Measurements from ENCODE around the gene SLIT1.
"Not testable (repeated sequence)": the region's sequence is repeated elsewhere in the genome, so short reads cannot be mapped to it uniquely, and the experiment has no call there.

DNA sequence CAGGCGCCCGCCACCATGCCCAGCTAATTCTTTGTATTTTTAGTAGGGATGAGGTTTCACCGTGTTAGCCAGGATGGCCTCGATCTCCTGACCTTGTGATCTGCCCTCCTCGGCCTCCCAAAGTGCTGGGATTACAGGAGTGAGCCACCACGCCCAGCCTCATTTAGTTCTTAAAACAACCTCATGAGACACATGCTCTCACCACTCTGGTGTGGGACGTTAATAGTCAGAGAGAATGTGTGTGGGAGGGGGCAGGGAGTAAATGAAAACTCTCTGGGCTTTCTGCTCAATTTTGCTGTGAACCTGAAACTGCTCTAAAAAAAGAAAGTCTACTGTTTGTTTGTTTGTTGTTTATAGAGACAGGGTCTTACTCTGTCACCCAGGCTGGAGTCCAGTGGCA is 103.2 kb downstream of the SLIT1 start:
- TF ChIP-seq CTCF (IDR thresholded peaks at IDR 0.05; ENCODE audit: poor library complexity, severe bottlenecking); EP300 (conservative IDR thresholded peaks at IDR 0.05; ENCODE audit: poor library complexity, severe bottlenecking); EZH2 (IDR thresholded peaks at IDR 0.05; ENCODE audit: borderline replicate concordance, insufficient read depth, low read length, poor library complexity, severe bottlenecking): not testable (repeated sequence)

Data from neural cell (in vitro differentiated cells).